Suprapubic skin (tissue), 4 donors: ENCODE measurements around the gene C1orf226.

Experiments
- POLR2A ChIP-seq, 2 donors: fragments of 450-650 bp; IDR thresholded peaks; one replicate each; pipeline ENCODE4 v1.6.1; 2017; ENCODE audit warnings: antibody characterized with exemption in 2 of 2, mild to moderate bottlenecking in 2 of 2, moderate library complexity in 2 of 2
- POLR2AphosphoS5 ChIP-seq, 3 donors: sonication (generic); formaldehyde crosslinking; IDR thresholded peaks; one replicate each; pipeline ENCODE4 v1.6.1; 2017; ENCODE audit warnings: antibody characterized with exemption in 3 of 3
- TF ChIP-seq, protein P1 (sequence below), 2 donors: fragments of 200-600 bp in 1 of 2; fragments of 450-650 bp in 1 of 2; sonication (generic) in 1 of 2; IDR thresholded peaks; one replicate each; pipeline ENCODE4 v1.5.1; 2016 to 2019; ENCODE audit warnings: antibody characterized with exemption in 2 of 2, mild to moderate bottlenecking in 1 of 2, moderate library complexity in 1 of 2

DNA sequence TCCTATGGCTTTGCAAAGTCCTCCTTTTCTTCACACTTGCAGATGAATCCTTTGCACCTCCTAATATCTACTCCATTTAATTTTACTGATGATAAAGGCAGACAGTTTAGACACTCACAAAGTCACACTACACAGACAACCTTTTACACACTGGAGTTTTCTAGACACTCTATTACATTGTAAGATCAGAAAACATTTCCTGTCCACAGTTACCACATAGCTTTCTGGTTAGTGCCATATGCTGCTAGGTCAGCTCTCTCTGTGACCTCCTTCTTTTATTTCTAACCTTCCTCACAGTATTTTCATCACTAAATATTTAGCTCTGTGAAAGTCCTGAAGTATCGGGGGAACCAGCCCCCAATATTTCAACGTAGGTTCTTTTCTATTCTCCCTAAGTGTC, 25.3 kb downstream of the C1orf226 start:
- TF ChIP-seq, protein P1, sequence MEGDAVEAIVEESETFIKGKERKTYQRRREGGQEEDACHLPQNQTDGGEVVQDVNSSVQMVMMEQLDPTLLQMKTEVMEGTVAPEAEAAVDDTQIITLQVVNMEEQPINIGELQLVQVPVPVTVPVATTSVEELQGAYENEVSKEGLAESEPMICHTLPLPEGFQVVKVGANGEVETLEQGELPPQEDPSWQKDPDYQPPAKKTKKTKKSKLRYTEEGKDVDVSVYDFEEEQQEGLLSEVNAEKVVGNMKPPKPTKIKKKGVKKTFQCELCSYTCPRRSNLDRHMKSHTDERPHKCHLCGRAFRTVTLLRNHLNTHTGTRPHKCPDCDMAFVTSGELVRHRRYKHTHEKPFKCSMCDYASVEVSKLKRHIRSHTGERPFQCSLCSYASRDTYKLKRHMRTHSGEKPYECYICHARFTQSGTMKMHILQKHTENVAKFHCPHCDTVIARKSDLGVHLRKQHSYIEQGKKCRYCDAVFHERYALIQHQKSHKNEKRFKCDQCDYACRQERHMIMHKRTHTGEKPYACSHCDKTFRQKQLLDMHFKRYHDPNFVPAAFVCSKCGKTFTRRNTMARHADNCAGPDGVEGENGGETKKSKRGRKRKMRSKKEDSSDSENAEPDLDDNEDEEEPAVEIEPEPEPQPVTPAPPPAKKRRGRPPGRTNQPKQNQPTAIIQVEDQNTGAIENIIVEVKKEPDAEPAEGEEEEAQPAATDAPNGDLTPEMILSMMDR (IDR thresholded peaks at IDR 0.05), result no peak
- no peak for TF ChIP-seq POLR2AphosphoS5 (IDR thresholded peaks at IDR 0.05)
- TF ChIP-seq POLR2A (IDR thresholded peaks at IDR 0.05), result no peak
